ENCODE measurements around the gene SPSB3.

Gene SPSB3

DNA sequence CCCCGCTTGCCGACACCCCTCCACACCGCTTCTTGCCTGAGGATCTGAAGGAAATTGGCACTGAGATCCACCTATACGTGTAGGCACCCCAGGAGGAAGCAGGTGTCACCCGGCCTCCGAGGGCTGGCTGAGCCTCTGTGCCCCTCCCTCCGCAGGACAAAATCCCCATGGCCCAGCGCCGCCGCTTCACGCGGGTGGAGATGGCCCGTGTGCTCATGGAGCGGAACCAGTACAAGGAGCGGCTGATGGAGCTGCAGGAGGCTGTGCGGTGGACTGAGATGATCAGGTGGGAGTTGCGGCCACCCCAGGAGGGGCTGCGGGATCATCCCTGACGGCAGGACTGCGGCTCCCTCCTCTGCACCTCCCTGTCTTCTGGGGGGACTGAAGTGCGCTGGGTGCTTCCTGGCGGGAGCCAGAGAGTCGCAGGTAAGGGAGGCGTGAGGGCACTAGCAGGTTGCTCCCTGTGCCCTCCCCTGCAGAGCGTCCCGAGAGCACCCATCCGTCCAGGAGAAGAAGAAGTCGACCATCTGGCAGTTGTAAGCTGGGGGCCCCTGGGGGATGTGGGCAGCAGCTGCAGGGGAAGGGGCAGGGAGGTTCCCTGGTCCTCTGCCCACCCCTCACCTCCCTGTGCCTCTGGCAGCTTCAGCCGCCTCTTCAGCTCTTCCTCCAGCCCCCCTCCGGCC, 20.0 kb downstream of the SPSB3 start:
- no peak for DNase-seq

DNA sequence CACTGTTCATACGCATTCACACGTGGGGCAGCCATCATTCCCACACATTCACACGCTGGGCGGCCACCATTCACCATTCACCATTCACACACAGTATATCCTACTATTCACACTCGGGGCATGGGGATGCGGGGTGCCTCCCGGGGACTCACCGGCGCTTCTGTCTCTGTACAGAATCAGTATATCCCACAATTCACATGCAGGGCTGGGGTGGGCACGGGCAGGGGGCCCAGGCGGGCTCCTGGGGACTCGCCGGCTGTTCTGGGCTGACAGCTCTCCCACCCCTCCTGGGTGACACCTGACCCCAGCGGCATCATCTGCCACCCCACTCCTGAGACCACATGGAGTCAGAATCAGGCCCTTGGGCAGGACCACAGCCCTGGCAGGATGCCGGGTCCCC, 20.6 kb downstream of the SPSB3 start:
- DNase-seq, result no peak

DNA sequence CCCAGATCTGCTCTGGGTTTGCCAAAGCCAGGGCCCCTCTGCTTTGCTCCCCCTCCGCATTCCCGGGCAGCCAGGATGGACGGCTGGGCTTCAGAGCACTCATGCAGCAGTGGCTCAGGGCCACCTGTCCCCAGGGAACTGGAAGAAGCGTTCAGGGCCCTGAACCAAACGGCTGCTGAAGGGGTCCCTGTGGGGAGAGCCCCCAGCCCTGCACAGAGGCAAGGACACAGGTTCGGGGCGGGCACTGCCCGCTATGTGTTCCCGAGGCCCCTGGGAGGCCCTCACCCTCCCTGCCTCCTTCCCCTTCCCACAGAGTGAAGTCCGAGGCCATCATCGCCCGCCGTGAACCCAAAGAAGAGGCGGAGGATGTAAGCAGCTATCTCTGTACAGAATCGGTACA, 21.5 kb downstream of the SPSB3 start:
- DNase-seq, result no peak

GRCh38 chr16:1759511-1759910, 22.9 kb downstream of the SPSB3 start:
- DNase-seq, result no peak

DNA sequence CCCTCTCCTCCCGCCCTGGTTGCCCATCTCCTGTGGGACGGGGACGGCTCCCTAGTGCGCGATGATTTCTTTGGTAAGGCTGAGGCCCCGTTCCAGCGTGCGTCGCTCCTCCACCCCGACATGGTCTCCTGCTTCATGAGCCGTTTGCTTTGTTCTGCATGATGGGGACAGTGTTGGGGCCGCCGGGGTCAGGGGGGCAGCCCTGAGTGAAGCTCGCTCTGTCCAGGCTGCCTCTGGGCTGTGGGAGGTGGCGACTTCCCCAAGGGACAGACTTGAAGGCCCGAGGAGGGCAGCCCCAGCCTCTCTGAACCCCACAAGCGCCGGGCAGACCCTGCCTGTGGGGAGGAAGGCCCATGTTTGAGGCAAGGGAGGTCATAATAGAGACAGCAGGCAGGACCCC, 23.4 kb downstream of the SPSB3 start:
- no peak for DNase-seq

DNA sequence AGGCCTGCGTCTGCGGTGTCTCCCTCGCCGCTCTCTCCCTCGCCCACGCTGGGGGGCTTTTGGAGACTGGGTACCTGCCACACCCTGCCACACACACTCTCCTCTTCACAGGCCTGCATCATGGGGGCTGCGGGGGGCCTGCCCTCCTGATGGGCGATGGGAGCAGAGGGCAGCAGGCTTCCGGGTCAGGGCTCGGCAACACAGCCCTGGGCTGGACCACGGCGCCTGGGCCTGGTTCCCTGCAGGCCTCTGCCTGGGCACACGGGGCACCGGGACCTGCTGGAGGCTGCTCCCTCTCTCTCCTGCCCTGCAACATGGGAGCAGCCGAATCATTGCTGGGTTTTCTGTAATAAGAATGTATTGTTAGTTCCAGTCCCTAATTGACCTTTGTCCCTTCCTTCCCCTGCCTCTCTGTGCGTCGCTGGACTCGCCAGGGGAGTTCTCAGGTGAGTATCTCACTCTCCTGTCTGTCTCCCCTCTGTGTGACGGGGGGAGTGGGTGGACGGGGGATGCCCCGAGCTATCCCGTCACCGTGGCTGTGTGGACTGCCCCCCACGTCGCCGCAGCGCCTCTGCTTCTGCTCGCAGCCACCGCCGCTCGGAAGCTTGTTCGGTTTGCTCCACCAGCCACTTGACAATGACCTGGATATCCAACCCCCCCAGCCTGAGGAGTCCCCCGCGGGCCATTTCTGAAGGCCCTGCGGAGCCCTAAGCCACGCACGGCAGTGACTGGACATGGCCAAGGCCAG, 24.5 kb downstream of the SPSB3 start:
- no peak for DNase-seq

GRCh38 chr16:1754204-1754603, 28.2 kb downstream of the SPSB3 start:
- DNase-seq, result no peak

DNA sequence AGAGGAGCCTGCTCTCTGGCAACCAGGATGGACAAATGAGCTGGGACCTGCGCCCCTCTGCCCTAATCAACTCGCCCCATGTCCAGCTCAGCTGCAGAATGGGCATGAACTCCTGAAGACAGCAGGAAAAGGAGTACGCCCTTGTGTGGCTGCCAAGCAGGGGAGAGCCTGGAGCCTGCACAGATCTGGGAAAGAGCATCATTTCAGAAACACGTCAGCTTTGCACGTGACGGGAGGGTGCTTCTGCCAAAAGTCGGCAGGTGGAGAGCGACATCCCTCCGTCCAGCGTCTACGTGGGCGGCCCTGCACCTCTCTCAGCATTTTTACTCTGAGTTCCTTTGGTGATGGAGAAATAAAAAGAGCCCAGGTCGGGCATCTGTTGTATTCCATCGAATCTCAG, 29.5 kb downstream of the SPSB3 start:
- DNase-seq, result no peak

- DNase-seq, result no peak
Measured at GRCh38 chr16:1751946-1752345, 30.4 kb downstream of the SPSB3 start.

- no peak for DNase-seq
Measured at GRCh38 chr16:1749152-1750117, 32.9 kb downstream of the SPSB3 start.

DNA sequence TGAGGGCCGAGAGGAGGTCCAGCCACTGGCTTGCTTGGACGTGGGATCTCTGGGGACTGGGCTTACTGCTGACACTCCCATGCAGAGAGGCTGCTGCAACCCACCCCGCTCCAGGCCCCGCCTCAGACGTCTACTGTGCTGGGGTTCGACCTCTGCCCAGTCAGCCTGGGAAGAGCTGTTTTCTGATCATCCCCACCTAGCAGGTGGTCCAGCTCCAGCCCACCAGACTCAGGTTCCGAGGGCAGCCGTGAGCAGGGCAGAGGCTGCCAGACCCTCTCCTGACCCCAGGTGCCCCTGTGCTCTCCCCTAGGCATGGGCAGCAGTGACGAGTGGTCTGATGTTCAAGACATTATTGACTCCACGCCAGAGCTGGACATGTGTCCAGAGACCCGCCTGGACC, 34.4 kb downstream of the SPSB3 start:
- DNase-seq, result no peak

DNA sequence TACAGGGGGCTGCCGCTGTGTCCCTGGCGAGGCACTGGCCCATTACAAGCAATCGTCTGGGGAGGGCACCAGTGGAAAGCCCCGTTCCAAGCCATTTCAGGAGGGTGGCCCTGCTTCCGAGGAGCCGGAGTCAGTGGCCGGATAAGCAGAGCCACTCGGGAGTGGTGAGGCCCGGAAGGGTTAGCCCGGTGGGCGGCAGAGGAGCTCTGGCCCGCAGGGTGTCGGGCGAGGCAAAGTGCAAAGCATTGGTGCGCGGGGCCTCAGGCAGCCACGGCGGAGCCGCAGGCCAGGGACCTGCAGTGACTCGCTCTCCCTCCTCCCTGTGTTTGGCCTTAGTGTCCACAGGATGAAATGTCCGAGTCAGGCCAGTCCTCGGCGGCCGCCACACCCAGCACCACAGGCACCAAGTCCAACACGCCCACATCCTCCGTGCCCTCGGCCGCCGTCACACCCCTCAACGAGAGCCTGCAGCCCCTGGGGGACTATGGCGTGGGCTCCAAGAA, 35.6 kb downstream of the SPSB3 start:
- no peak for DNase-seq

GRCh38 chr16:1745900-1746692, 36.3 kb downstream of the SPSB3 start:
- DNase-seq, result no peak

GRCh38 chr16:1745181-1745899, 37.0 kb downstream of the SPSB3 start:
- no peak for DNase-seq

DNA sequence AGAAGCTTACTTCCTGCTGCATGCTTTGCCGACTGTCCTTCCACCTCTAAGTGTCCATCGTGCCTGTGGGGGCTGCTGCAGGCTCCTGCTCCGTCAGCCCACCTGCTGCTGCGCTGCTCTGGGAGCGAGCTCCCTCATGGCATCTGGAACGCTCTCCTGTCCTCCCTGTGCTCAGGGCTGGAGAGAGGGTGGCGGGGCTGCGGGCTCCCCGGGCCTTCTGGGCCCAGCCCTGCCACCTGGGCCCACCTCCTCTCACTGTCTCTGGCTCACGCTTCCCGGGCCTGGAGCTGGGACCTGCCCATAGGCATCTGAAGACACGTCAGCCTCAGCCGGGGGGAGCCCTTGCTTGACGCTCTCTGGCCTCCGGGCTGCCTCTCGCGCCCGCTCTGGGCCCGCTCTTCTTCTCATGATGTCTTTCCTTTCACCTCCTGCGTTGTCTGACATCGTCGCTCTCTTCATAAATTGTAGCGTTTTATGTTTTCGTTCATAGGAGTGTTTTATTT, 38.0 kb downstream of the SPSB3 start:
- DNase-seq, result no peak

GRCh38 chr16:1743376-1744337, 38.7 kb downstream of the SPSB3 start:
- no peak for DNase-seq

GRCh38 chr16:1741553-1742165, 40.7 kb downstream of the SPSB3 start:
- no peak for DNase-seq

DNA sequence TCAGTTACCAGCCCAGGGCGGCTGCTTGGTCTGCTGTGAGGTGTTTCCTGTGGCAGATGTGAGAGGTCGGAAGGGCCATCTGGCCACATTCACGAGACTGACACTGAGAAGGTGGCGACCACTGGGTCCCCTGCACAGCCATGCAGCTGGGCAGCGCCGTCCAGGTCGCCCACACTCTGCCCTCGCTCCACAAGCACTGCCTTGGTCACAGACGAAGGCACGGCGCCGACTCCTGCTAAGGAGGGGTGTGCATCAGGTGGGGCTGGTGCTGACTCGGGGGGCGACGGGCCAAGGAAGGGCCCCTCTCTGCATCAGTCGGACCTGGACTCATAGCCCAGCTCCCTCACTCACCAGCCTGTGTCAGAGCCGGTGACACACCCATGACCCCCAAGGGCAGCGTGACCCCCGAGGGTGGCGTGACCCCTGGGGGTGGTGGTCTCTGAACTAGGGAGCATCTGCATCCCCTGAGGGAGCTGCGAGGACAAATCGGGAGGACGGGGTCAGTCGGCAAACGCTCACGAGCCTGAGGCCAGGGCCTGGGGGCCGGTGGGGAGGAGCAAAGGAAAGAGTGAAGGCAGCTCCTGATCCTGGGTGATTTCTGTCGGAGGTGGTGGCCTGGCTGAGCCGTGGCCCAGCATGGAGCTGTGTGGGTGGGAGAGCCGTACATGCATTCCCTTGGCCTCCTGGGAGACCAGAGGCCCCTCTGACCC, 41.4 kb downstream of the SPSB3 start:
- no peak for DNase-seq

DNA sequence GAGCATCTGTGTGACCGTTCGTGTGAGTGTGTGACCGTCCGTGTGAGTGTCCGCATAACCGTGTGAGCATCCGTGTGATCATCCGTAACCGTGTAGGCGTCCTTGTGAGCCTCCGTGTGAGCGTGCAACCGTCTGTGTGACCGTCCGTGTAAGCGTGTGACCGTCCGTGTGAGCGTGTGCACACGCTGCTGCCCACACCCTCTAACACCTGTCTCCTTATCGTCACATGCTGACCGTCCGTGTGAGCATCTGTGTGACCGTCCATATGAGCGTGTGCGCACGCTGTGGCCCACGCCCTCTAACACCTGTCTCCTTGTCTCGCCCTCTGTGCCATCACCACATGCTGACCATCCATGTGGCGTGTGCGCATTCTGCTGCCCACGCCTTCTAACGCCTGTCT, 42.1 kb downstream of the SPSB3 start:
- no peak for DNase-seq

All from stimulated activated CD4-positive, alpha-beta T cell treated with anti-CD3 and anti-CD28 coated beads, Interleukin-2, amount 100 ng/mL, for 48 hours (primary cell).